K562 (cell line): ENCODE results near the gene CD6. TPM values are rescaled to one million over a fixed set of nuclear protein-coding genes. Genes with fewer than 3 reads are reported as not detected.

Experiments used
- ATAC-seq: fragments of 200-7000 bp; cut with Tn5 transposase; 3 replicates; pipeline ENCODE4 v1.9.1; 2020; ENCODE audit warnings: moderate library complexity
- BruUV-seq: library from RNA; stranded (reverse); fragments of 400-500 nt; replicated peaks from 2 replicates; lab custom pipeline; 2021; lab: Mats Ljungman, UMichigan
- CTCF ChIA-PET: fragments of 300-600 bp; formaldehyde crosslinking; extraction: SDS; loops from one replicate; lab custom pipeline; 2021; ENCODE audit warnings: low intra/inter-chr PET ratio; lab: Yijun Ruan, JAX
- POLR2A ChIA-PET: fragments of 300-600, 350-650 bp; sonication (Branson Sonifier 250); formaldehyde crosslinking; extraction: SDS; loops from one replicate; lab custom pipeline; 2021; ENCODE audit warnings: antibody characterized with exemption, inconsistent platforms; lab: Yijun Ruan, JAX
- DNase-seq, 4 experiments: peaks; one replicate each; pipeline versions ENCODE4 v3.0.0 to v3.0.0-alpha.2; 2011 to 2018; ENCODE audit warnings: low spot score in 3 of 4, mixed read lengths in 3 of 4; ENCODE audit errors: extremely low read depth in 1 of 4
- FAIRE-seq: peaks from 2 replicates; lab custom pipeline; 2011; peaks lifted over from hg19 to GRCh38; lab: Jason Lieb, UNC
- H2AFZ ChIP-seq: 2 replicates; pipeline ENCODE4 v1.6.0; 2011; ENCODE audit warnings: low read depth, low read length, control low read depth, inconsistent platforms
- H3K27ac ChIP-seq: fragments of 200-600 bp; 3 replicates; pipeline ENCODE4 v1.8.0; 2011; ENCODE audit warnings: low read depth, mild to moderate bottlenecking, control low read depth, inconsistent platforms, low read length, moderate library complexity, mixed read lengths; ENCODE audit errors: extremely low read depth
- H3K27me3 ChIP-seq, 2 experiments: fragments of 300-600 bp in 1 of 2; 2 replicates in 1 of 2; 3 replicates in 1 of 2; pipeline versions ENCODE4 v1.6.0 to v1.8.0; 2011; ENCODE audit warnings: inconsistent platforms in 2 of 2, low read length in 2 of 2, mild to moderate bottlenecking in 1 of 2, mixed read lengths in 1 of 2, moderate library complexity in 1 of 2; ENCODE audit not compliant: control insufficient read depth in 2 of 2, insufficient read depth in 2 of 2
- H3K36me3 ChIP-seq: fragments of 300-600 bp; 3 replicates; pipeline ENCODE4 v1.8.0; 2011; ENCODE audit warnings: mild to moderate bottlenecking, low read length, inconsistent platforms; ENCODE audit not compliant: control insufficient read depth, insufficient read depth
- H3K4me1 ChIP-seq, 2 experiments: fragments of 200-600 bp in 1 of 2; replicated peaks in 1 of 2; 2 replicates in 1 of 2; 3 replicates in 1 of 2; pipeline versions ENCODE4 v1.5.1 to v1.8.0; 2011; ENCODE audit warnings: inconsistent platforms in 2 of 2, low read length in 2 of 2, mild to moderate bottlenecking in 1 of 2, mixed read lengths in 1 of 2, moderate library complexity in 1 of 2; ENCODE audit not compliant: control insufficient read depth in 2 of 2, insufficient read depth in 2 of 2
- H3K4me2 ChIP-seq: 2 replicates; pipeline ENCODE4 v1.6.1; 2011; ENCODE audit warnings: low read length, control low read depth, inconsistent platforms, mixed read lengths; ENCODE audit not compliant: insufficient read depth
- H3K4me3 ChIP-seq: fragments of 200-600 bp; sonication (generic), shearing (Covaris generic); 2 replicates; pipeline ENCODE4 v1.5.1; 2016; ENCODE audit warnings: control low read depth, inconsistent platforms
- H3K79me2 ChIP-seq: fragments of 200-600 bp; 3 replicates; pipeline ENCODE4 v1.8.0; 2011; ENCODE audit warnings: low read length, inconsistent platforms; ENCODE audit not compliant: control insufficient read depth, insufficient read depth
- H3K9ac ChIP-seq, 2 experiments: 2 replicates each; pipeline versions ENCODE4 v1.6.0 to v1.6.1; 2011; ENCODE audit warnings: low read depth in 2 of 2, low read length in 2 of 2, control low read depth in 1 of 2, inconsistent platforms in 1 of 2, mild to moderate bottlenecking in 1 of 2, mixed read lengths in 1 of 2; ENCODE audit not compliant: insufficient read depth in 1 of 2
- H3K9me1 ChIP-seq: one replicate; pipeline ENCODE4 v1.6.0; 2011; ENCODE audit warnings: inconsistent platforms, mild to moderate bottlenecking, low read length, moderate library complexity; ENCODE audit not compliant: control insufficient read depth, insufficient read depth
- H3K9me3 ChIP-seq: replicated peaks from 2 replicates; pipeline ENCODE4 v1.5.1; 2011; ENCODE audit warnings: low read depth, low read length, inconsistent platforms; ENCODE audit not compliant: control insufficient read depth, insufficient read depth
- H4K20me1 ChIP-seq: replicated peaks from 2 replicates; pipeline ENCODE4 v1.6.1; 2011; ENCODE audit warnings: low read length, inconsistent platforms, mixed read lengths; ENCODE audit not compliant: control insufficient read depth, insufficient read depth
- CBFA2T3 ChIP-seq: fragments of 450-650 bp; IDR thresholded peaks from 2 replicates; pipeline ENCODE4 v1.6.1; 2017
- E2F5 ChIP-seq: sonication (generic); formaldehyde crosslinking; IDR thresholded peaks from 2 replicates; pipeline ENCODE4 v1.8.0; 2022; ENCODE audit warnings: mild to moderate bottlenecking, missing genetic modification reagents
- HDAC3 ChIP-seq: fragments of 450-650 bp; IDR thresholded peaks from 2 replicates; pipeline ENCODE4 v1.6.1; 2018; ENCODE audit warnings: borderline replicate concordance, mild to moderate bottlenecking, moderate library complexity; ENCODE audit not compliant: partially characterized antibody
- HES1 ChIP-seq: fragments of 450-650 bp; IDR thresholded peaks from 2 replicates; pipeline ENCODE4 v1.6.1; 2016; ENCODE audit warnings: low read depth, mild to moderate bottlenecking, moderate library complexity
- NCOA2 ChIP-seq, 2 experiments: fragments of 450-650 bp; IDR thresholded peaks; 2 replicates each; pipeline ENCODE4 v1.6.1; 2018; ENCODE audit warnings: mild to moderate bottlenecking in 2 of 2, moderate library complexity in 1 of 2; ENCODE audit not compliant: partially characterized antibody in 2 of 2
- NELFE ChIP-seq: IDR thresholded peaks from 2 replicates; pipeline ENCODE4 v1.6.1; 2011; ENCODE audit warnings: mild to moderate bottlenecking; ENCODE audit not compliant: insufficient read depth, insufficient read length
- ZFX ChIP-seq: sonication (generic); formaldehyde crosslinking; IDR thresholded peaks from 2 replicates; pipeline ENCODE4 v1.8.0; 2022; ENCODE audit warnings: mild to moderate bottlenecking, missing genetic modification reagents, moderate library complexity
- ZNF785 ChIP-seq: fragments of 250-450 bp; sonication (Bioruptor Pico); IDR thresholded peaks from 2 replicates; pipeline ENCODE4 v1.4.0; 2020; ENCODE audit warnings: mild to moderate bottlenecking
- WGBS: fragments of 100-300 bp; shearing (Covaris generic); methylation state at CpG from one replicate; pipeline ENCODE4 v1.1.6; 2016; ENCODE audit warnings: low coverage, mixed read lengths; ENCODE audit not compliant: insufficient coverage; ENCODE audit errors: missing lambda C conversion rate; 5-methylcytosine and 5-hydroxymethylcytosine counted together
- in situ Hi-C: fragments of 300-500 bp; cut with MboI; formaldehyde crosslinking; loops from 4 replicates; pipeline ENCODE4 v1.15.0; 2018; ENCODE audit warnings: inconsistent platforms, mixed read lengths
- intact Hi-C: fragments of 100-400 bp; cut with micrococcal nuclease; formaldehyde crosslinking; loops from 2 replicates; pipeline ENCODE4 v1.14.2; 2022
- polyA plus RNA-seq, 8 experiments: library from polyadenylated mRNA; depleted of rRNA in 4 of 8; stranded (reverse) in 5 of 8; unstranded in 3 of 8; fragments of >200 nt; fragmentation: Nextera tagmentation in 2 of 8; fragmentation: Illumina TruSeq in 1 of 8; extraction: Ambion mirVana in 2 of 8; extraction: Trizol in 1 of 8; gene quantifications; 2 replicates each; pipeline versions ENCODE4 v1.2.1 to v1.2.3, GENCODE V29; 2011 to 2014; ENCODE audit warnings: inconsistent platforms in 1 of 8, missing spikeins in 1 of 8
- total RNA-seq, 7 experiments: library from RNA; depleted of rRNA in 6 of 7; stranded (reverse); fragments of >200 nt in 6 of 7; fragmentation: Illumina TruSeq in 2 of 7; extraction: Trizol in 2 of 7; gene quantifications; 2 replicates each; pipeline versions ENCODE4 v1.2.1 to v1.2.3, GENCODE V29; 2011 to 2021; ENCODE audit warnings: low replicate concordance in 1 of 7

CD6 gene
- total and polyA plus RNA-seq, 9 of the 15 experiments (the other 6 are each of a cell fraction or from before 2014, with no cell fraction given), result 0.84 TPM; not detected in 8

DNA sequence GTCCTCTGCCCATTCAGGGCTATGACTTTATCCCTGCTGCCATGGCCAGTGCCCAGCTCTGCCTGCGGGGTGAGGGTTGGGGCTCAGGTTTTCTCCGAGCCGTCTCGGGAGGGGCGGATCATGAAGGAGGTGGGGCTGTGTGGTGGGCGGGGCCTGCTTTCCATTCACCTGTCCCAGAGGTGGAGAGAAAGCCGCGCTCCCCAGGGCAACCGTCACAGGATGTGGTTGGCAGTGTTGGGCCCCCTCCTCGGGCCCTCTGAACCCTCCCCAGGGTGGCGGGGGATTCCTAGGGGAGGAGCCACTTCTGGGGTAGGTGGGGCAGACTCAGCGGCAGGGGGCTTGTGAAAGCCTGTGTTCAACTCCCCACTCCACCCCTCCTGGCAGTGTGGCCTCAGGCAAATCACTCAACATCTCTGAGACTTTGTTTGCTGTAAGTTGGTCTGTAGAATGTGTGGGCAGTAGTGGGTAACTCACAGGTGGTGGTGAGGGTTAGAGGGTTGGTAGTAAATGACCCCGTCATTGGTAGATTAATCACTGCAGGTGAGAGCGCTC, 50.3 kb downstream of the CD6 start:
- Histone ChIP-seq H3K9me3 (no peaks in the 10 kb centered on the region), H4K20me1 (peaks cover 10% of the 10 kb centered on the region; the same call in 1 of the 2 replicates), H3K4me3 (no peak overlapping the region), H3K9me1 (no peaks in the 10 kb centered on the region), H2AFZ (no peak overlapping the region), H3K27ac (no peak overlapping the region), H3K27me3 (peaks cover 36 to 74% of the 10 kb centered on the region in 2 experiments), H3K4me2 (no peak overlapping the region), H3K36me3 (no peaks in the 10 kb centered on the region), H3K9ac (no peak overlapping the region), H3K4me1 (peaks cover 0 to 3% of the 10 kb centered on the region in 2 experiments; a peak in 1 of 5 replicates), H3K79me2 (no peaks in the 10 kb centered on the region)
- intact Hi-C loops (no loop called here), in situ Hi-C loops (no loop called here)
- CTCF ChIA-PET, result no interaction called here
- BruUV-seq, result no TSS peak
- WGBS, result 0% methylated on average over 13 of the region's 14 CpGs
- FAIRE-seq, result no peak
- DNase-seq, result peak in 2 of 4 experiments; percentile 35 to 39
- ATAC-seq, result peak; percentile 46; the same call in 2 of the 3 replicates
- POLR2A ChIA-PET, result interaction anchor here (0.9 kb wide), 1 partner anchor 50 kb away, joined by 3 read pairs; the partner anchor contains the start of gene CD6
- TF ChIP-seq ZNF785 (CRISPR knock-in tag) (no peak), HES1 (no peak), HDAC3 (no peak), E2F5 (CRISPR knock-in tag) (no peak), ZFX (CRISPR knock-in tag) (no peak), NELFE (no peak), NCOA2 (IDR thresholded peaks at IDR 0.05; ENCODE audit: partially characterized antibody in 2 of 2) (no peak), CBFA2T3 (no peak)
